HG02798 (cell line): ENCODE measurements around the gene LGI1.

Experiments
- ATAC-seq: cut with Tn5 transposase; IDR thresholded peaks from one replicate; pipeline ENCODE4 v1.9.1; 2021; ENCODE audit warnings: mild to moderate bottlenecking; ENCODE audit not compliant: unreplicated experiment, poor library complexity

Gene LGI1

GRCh38 chr10:93757801-93758507, at the start of gene LGI1:
LGI1 (plus strand) TSS chr10:93757936; CDS start chr10:93758145, 209 bp downstream.
- ATAC-seq = no peak

- ATAC-seq = no peak
These were observed 47.3 kb upstream of the LGI1 start for GRCh38 chr10:93710333-93710909.

GRCh38 chr10:93711891-93712290, 45.8 kb upstream of the LGI1 start:
- ATAC-seq = no peak

GRCh38 chr10:93712593-93712992, 45.1 kb upstream of the LGI1 start:
- ATAC-seq = no peak

- ATAC-seq = peak; percentile 91
These were observed 42.4 kb upstream of the LGI1 start for GRCh38 chr10:93715345-93715744.

GRCh38 chr10:93716766-93717165, 41.0 kb upstream of the LGI1 start:
- ATAC-seq = no peak

GRCh38 chr10:93718937-93719725, 38.6 kb upstream of the LGI1 start:
- peak; percentile 54 for ATAC-seq

- ATAC-seq = no peak
These were observed 37.8 kb upstream of the LGI1 start for GRCh38 chr10:93719901-93720300.

- no peak for ATAC-seq
These were observed 35.2 kb upstream of the LGI1 start for GRCh38 chr10:93722550-93722949.

GRCh38 chr10:93723153-93723552, 34.6 kb upstream of the LGI1 start:
- ATAC-seq = no peak

- no peak for ATAC-seq
These were observed 31.7 kb upstream of the LGI1 start for GRCh38 chr10:93726024-93726423.

- ATAC-seq = no peak
These were observed 16.4 kb upstream of the LGI1 start for GRCh38 chr10:93741367-93741766.

GRCh38 chr10:93742633-93743349, 14.9 kb upstream of the LGI1 start:
- ATAC-seq = peak; percentile 65

- ATAC-seq = no peak
These were observed 12.2 kb upstream of the LGI1 start for GRCh38 chr10:93745408-93746065.

- ATAC-seq = no peak
These were observed 10.9 kb upstream of the LGI1 start for GRCh38 chr10:93746844-93747284.

- no peak for ATAC-seq
These were observed 8.4 kb upstream of the LGI1 start for GRCh38 chr10:93749218-93749799.

- no peak for ATAC-seq
These were observed 6.6 kb upstream of the LGI1 start for GRCh38 chr10:93751124-93751523.

GRCh38 chr10:93751832-93752231, 5.9 kb upstream of the LGI1 start:
- ATAC-seq = no peak

GRCh38 chr10:93752761-93753160, 5.0 kb upstream of the LGI1 start:
- no peak for ATAC-seq
